MM.1S (cell line): ENCODE results near the gene ARHGEF25.

ENCODE experiments used
- EZH2 ChIP-seq: fragments of 300-600 bp; sonication (generic); optimal IDR thresholded peaks from 2 replicates; pipeline ENCODE3; 2017; ENCODE audit warnings: low read depth, mild to moderate bottlenecking, antibody characterized with exemption, low read length, mixed read lengths
- EZH2phosphoT487 ChIP-seq: fragments of 300-600 bp; sonication (generic); IDR thresholded peaks from 2 replicates; pipeline ENCODE4 v1.6.1; 2018; ENCODE audit warnings: antibody characterized with exemption, low read length
- TF ChIP-seq, protein P1 (sequence below): fragments of 300-600 bp; sonication (generic); IDR thresholded peaks from 2 replicates; pipeline ENCODE4 v1.5.1; 2016; ENCODE audit warnings: antibody characterized with exemption, low read length, mixed read lengths

- TF ChIP-seq EZH2phosphoT487, result no peak
- TF ChIP-seq, protein P1, sequence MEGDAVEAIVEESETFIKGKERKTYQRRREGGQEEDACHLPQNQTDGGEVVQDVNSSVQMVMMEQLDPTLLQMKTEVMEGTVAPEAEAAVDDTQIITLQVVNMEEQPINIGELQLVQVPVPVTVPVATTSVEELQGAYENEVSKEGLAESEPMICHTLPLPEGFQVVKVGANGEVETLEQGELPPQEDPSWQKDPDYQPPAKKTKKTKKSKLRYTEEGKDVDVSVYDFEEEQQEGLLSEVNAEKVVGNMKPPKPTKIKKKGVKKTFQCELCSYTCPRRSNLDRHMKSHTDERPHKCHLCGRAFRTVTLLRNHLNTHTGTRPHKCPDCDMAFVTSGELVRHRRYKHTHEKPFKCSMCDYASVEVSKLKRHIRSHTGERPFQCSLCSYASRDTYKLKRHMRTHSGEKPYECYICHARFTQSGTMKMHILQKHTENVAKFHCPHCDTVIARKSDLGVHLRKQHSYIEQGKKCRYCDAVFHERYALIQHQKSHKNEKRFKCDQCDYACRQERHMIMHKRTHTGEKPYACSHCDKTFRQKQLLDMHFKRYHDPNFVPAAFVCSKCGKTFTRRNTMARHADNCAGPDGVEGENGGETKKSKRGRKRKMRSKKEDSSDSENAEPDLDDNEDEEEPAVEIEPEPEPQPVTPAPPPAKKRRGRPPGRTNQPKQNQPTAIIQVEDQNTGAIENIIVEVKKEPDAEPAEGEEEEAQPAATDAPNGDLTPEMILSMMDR, result no peak
- TF ChIP-seq EZH2, result no peak
Observed at GRCh38 chr12:57658890-57659289, 47.7 kb downstream of the ARHGEF25 start.
